LHCN-M2 (cell line): ENCODE data around the gene CLEC9A. TPM values are rescaled to one million over a fixed set of nuclear protein-coding genes. Genes with fewer than 3 reads are reported as not detected.
"Not testable (repeated sequence)": the region's sequence is repeated elsewhere in the genome, so short reads cannot be mapped to it uniquely, and the experiment has no call there.

Experiments
- DNase-seq: peaks from one replicate; pipeline ENCODE4 v3.0.0-alpha.2; 2012; ENCODE audit warnings: low read depth
- polyA plus RNA-seq: library from polyadenylated mRNA; unstranded; fragments of >200 nt; gene quantifications from one replicate; pipeline ENCODE4 v1.2.1, GENCODE V29; 2012; ENCODE audit warnings: missing spikeins
- total RNA-seq: library from RNA; depleted of rRNA; stranded (reverse); fragments of >200 nt; gene quantifications from 2 replicates; pipeline ENCODE4 v1.2.3, GENCODE V29; 2014; rRNA removed

The CLEC9A gene
- not detected in 2 replicates for total RNA-seq
- not detected for polyA plus RNA-seq

DNA sequence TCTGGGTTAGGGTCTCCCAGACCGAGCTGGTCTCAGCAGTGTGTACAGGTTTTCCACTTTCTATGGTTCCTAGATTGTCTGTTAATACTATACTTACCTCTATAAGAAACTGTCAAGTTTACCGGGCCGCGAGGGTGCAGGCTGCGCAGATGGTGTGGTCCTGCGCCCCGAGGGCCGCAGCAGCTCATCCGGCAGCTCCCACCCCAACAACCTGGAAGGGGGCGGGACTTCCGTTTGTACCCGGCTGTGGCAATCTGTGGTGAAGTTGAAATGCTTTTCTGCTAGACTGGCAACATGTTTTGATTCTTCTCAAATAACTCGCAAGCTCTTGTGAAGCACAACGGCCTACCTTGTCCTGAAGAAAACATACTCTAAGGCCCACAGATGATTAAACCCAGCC, at the start of gene CLEC9A:
CLEC9A (plus strand) TSS at position 237 of the 400 bp plus-strand sequence. CDS start 22,006 bp downstream, outside the sequence.
- DNase-seq = no peak

DNA sequence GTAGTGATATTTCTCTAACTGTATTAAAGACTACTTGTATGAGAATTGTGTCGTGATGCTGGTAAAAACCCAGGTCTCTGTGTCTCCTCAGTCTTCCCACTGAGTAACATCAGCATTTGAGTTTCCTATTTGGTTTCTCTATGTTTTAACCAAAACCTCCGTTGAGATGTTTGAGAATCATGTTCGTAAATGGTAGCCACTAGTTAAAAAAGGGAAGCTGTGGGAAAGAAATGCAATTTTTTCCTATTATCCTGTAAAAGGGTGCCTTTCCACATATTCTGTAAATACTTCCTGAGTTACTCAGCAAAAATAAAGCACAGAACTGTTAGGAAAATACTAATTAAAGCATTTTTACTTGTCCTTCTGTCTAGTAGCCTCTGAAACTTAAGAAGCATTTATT, 38.6 kb upstream of the CLEC9A start:
- no peak for DNase-seq

DNA sequence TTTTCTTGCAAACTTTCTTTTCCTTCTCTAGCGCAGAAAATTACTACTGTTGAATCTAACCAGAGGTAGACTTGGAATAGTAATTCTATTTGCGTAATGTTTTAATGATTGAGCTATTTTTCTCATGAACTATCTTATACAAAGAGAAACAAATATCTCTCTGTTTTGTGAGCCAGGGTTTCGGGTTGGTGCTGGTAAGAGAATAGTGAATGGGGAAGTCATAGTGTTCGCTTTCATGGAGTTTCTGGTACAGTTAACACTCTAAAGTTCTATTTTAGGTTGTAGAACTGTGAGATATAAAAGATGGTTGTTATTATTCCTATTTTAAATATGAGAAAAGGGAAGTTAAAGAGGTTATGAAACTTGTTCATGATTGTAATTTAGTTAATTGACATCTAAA, 38.2 kb upstream of the CLEC9A start:
- DNase-seq = no peak

DNA sequence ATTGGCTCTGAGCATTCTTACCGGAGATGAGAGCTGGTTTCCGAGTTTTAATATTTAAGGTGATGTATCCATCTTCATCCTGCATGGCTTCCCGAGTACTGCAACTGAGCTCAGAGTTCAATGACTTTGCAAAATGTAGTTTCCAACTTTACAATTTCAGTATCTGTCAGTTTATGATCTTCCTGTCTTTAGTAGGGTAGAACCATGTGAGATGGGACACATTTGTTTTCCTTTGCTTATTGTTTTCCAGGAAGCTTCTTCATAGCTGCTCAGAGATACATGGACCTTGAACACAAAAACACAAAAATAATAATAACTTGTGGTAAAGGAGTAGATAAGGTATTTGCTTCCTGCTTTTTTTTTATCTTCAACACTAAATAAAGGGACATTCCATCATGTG, 31.5 kb upstream of the CLEC9A start, which contains the start of gene CLEC1B:
CLEC1B (minus strand) TSS at position 106 of the 400 bp plus-strand sequence; CDS start at position 85, 21 bp downstream.
- DNase-seq = no peak

DNA sequence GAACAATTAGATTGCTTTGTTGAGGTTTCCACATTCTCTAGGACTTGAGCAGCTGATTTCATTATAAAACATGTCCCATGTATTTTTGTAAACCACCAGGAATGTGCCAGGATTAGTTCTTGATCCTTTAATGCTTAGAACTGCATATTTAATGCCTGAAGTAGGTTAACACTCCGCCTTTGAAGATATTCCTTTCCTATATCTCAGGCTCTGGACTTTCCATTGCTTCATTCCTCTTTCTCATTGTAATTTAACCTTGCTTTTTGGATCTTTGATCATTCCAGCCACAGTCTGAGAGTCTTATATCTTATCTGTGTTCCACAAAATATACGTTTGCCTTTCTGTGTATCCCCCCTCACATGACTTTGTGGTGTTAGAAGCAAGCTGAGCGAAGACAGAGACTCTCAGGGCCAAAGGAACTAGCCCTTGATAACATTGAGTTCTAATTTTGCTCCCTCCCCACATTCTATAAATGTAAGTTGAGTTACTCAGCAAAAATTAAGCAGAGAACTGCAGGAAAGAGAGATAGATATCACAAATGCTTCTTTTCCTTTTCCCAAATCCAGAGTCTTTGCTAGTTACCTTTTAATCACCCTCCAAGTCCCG, 29.2 kb upstream of the CLEC9A start:
- DNase-seq = no peak

DNA sequence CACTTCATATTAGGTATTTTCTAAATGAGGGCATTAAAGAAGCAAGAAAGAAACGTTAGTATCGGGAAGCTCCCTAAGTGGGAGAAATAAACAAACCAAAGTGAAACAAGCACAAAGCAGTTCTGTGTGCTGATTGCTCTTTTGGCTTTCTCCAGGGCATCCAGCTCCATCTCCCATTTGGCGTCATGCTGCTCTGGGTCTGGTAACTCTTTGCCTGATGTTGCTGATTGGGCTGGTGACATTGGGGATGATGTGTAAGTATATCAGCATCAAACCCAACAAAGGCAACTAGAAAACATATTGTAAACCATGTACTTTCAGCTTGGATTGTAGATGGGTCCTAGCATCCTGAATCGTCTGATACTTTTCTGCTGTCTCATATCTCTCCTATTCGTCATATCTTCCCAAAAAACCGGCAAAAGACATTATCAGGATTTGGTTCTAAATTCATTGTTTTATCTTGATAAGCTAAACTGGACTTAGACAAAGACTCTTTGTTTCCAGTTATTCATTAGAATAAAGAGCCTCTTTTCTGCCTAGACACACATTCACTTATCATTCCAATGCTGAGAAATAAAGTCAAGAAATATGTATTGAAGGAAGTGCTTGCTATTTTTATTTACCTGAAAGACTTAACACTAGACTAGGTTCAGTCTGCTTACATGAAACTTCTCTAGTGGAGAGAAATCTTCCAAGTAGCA, 17.7 kb upstream of the CLEC9A start:
- no peak for DNase-seq

DNA sequence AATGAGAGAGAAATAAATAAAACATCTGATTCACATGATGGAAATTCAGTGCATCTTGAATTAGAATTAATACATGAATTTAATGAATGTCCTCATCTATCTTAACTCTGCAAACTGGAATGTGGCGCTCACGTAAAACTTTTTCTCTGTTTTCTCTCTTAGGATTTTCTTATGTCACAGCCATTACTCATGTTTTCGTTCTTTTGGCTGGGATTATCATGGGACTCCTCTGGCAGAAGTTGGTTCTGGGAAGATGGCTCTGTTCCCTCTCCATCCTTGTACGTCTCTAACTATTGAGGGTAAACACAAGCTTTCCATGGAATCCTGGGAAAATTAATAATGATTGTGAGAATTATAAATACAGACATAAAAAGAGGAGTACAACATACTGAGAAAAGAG, 15.0 kb upstream of the CLEC9A start:
- DNase-seq = no peak

DNA sequence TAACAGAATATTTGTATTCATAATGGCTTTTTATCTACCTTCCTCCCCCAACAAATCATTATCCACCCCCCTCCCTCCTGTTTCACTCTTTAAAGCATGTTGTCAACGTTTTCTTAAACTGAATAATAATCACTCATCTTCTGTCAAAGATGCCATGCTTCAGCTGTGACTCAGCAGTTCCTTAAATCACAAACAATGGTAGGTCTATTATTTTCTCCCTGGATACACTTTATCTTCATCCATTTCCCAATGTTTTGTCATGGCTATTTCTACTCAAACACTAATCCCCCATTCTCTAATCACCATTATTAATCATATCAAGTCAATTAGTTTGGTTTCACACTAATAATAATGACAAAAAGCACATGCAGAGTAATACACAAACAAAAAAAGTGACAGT, 13.6 kb upstream of the CLEC9A start:
- peak; percentile 17 for DNase-seq

DNA sequence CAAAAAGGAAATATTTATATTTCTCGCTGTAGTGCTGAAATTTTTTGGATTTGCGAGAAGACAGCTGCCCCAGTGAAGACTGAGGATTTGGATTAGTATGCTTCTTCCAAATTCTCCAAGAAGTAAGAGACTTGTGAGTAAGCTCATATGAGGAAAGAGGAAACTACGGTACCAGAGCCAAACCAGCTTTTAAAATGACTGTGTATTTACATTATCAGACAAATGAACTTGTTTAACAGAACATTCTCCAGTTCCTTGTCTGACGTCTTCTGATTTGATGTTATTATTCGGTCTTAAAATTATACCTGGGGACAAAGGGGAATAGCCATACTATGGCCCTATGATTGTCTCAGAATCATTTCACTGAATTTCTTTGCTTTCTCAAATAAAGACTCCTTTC, 12.1 kb upstream of the CLEC9A start:
- DNase-seq = no peak

DNA sequence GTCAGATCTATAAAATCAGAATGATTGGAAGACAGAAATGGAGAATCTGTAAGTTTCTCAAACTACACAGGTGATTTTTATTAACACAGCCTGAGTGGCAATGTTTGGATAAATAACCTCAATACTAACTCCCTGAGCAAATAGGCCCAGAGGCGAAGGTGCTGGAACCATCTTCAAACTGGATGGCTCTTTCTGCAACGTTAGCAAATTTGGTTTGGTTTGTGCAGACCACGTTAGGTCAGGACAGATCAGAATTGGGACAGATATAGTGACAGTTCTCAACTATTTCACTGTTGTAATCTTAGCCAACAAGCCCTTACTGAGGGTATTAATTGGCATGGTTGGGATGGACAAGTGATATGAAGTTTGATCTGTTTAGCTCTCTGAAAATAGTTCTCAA, 9.1 kb upstream of the CLEC9A start:
- no peak for DNase-seq

DNA sequence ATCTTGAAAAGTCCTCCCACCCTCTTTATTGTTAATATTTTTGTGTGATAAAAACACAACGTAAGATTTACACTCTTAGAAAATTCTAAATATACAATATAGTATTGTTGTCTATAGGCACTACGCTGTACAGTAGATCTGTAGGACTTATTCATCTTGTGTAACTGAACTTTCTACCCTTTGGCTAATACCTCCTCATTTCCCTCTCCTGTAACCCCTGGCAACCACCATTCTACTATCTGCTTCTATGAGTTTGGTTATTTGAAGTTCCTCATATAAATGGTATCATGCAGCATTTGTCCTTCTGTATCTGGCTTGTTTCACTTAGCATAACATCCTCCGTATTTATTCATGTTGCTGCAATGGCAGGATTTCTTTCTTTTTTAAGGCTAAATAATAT, 5.2 kb upstream of the CLEC9A start:
- no peak for DNase-seq

DNA sequence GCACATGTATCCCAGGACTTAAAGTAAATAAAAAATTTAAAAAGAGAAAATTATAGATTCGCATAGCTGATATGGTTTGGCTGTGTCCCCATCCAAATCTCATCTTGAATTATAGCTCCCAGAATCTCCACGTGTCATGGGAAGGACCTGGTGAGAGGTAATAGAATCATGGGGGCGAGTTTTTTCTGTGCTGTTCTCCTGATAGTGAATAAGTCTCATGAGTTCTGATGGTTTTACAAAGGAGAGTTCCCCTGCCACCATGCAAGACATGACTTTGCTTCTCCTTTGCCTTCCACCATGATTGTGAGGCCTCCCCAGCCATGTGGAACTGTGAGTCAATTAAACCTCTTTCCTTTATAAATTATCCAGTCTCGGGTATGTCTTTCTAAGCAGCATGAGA, 3.8 kb upstream of the CLEC9A start:
- not testable (repeated sequence) for DNase-seq

DNA sequence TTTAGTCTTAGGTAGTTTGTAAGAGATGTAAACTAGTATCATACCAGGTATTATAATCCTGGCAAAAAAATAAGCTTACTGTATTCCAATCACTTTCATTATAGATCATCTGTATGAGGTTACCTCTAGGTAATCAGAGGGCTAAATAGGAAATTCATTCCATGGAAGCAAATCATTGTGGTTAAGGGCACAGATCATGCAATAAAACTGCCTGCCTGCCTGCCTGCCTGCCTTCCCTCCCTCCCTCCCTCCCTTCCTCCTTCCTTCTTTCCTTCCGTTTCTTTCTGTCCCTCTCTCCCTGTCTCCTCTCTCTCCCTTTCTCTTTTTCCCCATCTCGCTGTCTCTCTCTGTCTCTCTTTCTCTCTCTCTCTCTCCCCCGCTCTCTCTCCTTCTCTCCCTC, 3.2 kb upstream of the CLEC9A start:
- no peak for DNase-seq

DNA sequence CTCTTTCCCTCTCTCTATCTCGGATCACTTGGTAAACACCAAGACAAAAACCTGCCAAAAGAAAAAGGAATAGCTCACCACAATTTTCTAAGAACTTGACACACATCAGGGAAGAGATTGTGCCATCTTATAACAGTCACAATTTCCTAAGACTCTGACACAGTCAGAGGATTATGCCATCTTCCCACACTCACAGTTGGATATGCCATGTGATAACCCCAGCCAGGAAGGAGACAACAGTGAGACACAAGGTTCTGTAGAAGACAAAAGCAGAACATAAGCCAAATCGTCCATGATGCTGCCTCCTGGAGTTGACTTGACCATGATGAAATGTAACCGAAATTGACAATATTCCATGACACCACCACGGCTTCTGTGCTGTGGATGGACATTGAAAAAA, 2.8 kb upstream of the CLEC9A start:
- peak; percentile 61 for DNase-seq

DNA sequence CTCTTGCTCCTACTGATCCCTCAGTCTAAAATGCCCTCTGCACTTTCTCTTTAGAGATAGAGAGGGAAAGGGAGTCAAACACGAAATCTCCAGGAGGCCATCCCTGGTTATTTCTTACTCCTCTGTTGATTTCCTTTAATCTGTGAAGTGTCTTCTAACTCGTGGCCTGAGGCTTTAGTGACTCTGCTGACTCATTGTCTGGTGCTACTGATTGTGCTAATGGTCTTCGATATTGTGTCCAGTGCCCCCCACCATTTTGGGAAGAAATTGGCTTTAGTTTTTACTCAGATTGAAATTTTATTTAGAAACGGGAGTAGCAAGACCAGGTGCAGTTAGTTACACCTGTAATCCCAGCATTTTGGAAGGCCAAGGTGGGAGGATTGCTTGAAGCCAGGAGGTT, 839 bp downstream of the CLEC9A start:
- DNase-seq = no peak

DNA sequence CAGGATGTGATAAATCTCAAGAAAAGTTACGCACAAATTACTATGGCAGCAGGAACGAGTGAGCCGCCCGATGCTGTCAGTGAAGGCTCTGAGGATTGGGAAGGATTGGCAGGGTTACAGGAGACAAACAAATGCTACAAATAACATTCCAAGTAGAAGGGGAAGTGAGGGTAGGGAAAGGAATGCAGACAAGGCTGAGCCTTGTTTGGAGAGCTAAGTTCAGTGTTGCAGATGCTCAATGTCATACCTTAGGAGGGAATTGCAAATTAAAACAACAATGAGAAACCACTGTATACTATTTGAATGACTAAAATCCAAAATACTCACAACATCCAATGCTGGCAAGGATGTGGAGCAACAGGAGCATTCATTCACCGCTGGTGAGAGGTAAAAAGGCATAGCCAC, 1.3 kb downstream of the CLEC9A start:
- peak; percentile 32 for DNase-seq

DNA sequence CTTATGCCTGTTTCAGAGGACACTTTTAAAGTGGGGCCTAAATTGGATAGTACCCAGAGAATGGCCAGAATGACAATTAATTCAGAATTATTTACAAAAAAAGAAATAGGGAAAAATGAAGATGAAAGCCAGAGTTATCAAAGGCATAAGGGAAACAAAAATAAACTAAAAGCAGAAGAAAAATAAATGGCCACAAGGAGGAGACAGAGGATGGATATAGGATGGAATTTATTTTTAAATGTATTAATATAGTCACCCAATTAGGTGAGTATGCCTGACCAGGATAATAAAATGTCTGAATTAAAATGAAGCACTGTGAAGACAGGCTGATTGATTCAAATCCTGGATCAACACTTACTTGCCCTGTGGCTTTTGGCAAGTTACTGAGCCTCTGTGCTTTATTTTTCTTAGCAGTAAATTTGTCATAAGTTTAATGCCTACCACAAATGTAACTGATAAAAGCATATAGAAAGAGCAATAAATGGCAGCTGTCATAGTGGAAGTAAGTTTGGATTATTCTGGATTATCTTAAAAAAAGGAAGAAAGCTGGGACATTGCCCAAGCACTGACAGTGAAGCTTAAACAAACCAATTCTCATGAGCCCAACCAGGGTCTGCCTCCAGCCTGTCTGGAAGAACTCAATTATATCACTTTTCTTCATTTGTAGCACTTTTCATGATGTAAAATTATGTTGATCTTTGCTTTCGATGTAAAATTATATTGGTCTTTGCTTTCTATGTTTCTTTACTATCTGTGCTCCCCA, 3.5 kb downstream of the CLEC9A start:
- DNase-seq = no peak

DNA sequence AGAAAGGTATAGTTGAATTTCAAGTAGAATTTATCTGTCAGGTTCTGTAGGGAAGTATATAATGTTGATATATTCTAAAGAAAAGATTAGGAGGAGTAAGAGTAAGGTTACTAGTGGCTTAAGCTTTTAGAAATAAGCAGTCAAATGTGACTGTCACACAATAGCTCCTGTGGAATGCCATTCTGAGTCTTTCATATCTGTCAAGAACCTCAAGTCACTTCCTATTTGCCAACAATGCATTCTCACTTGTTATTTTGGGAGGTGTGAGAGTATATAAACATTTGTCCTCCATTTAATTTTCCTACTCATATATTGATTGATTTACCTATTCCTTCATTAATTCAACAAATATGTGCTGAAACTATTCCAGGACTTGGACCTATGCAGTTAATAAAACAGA, 11.7 kb downstream of the CLEC9A start:
- DNase-seq = no peak

DNA sequence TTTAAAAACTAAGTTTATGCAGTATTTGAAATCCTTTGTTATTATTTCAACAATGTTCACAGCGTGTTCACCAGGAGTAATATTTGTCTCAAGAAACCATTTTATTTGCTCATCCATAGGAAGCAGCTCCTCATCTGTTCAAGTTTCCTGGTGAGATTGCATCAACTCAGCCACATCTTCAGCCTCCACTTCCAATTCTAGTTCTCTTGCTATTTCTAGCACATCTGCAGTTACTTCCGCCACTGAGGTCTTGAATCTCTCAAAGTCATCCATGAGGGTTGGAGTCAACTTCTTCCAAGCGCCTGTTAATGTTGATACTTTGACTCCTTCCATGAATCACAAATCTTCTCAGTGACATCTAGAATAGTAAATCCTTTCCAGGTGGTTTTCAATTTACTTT, 18.0 kb downstream of the CLEC9A start:
- DNase-seq = no peak

DNA sequence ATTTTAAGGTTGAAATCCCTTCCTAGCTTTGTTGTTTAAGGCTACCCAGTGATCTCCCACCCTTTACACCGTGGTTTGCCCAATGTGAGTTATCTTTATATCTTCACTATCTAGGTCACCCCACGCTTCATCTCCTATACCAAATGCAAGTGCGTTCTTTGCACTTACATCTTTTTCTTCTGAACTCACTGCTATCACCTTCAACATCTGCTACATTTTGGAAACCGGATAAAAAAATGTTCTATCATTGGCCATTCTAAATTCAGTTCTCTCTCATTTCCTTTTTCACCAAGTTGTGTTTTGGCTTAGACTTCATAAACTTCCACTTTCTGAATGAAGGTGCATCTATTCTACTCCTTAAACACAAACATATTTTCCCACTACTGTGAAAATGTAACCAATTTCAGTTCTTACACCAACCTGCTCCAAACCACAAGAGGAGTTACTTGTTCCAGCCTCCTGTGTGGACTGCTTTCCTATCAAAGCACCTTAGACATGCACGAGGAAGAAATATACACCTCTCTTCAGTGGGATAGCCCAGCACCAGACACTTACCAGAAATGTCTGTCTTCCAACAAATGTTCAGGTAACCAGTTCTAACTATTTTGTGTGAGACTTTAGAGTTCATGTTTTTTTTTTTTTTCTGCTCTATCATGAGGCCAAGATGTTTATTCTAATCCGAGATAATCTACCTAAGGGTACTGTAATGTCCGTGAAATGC, 21.9 kb downstream of the CLEC9A start:
- no peak for DNase-seq

DNA sequence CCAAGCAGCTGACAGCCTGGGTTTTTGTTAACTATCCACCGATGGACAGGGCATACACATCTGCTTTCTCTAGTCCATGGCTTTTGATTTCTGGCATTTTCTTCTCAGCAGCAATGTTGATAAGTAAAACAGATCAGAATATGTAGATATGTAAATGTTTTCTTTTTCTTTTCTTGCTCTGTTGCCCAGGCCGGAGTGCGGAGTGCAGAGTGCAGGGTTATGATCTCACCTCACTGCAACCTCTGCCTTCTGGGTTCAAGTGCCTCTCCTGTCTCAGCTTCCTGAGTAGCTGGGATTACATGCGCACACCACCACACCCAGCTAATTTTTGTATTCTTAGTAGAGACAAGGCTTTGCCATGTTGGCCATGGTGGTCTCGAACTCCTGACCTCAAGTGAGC, 27.9 kb downstream of the CLEC9A start:
- DNase-seq = no peak

DNA sequence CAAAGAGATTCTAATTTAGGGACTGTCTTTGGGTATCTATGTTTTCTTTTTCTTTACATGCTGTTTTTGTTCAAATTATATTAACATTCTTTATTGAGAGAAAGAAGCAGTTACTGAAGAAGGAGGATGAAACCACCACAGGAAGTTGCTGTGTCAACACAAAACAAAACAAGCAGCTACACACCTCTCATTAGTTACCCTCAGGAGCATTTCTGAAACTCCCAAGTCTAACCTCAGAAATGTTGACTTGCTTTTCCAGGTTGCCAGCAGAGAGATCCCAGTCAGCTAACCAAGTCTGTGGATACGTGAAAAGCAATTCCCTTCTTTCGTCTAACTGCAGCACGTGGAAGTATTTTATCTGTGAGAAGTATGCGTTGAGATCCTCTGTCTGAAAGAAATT, 34.8 kb downstream of the CLEC9A start:
- no peak for DNase-seq
